Head of caudate nucleus (tissue), 42 donors: Measurements from ENCODE around the gene TNS2.
"Not testable (repeated sequence)": the region's sequence is repeated elsewhere in the genome, so short reads cannot be mapped to it uniquely, and the experiment has no call there.

ENCODE experiments used
- DNase-seq, 42 donors: peaks; one replicate each; pipeline versions ENCODE4 v3.0.0 to v3.0.0-alpha.2; 2020 to 2021; ENCODE audit warnings: mixed read lengths in 7 of 42
- intact Hi-C: fragments of 100-400 bp; cut with DNase I; formaldehyde crosslinking; loops from one replicate; pipeline ENCODE4 v1.15.0; 2022

Gene TNS2, protein sequence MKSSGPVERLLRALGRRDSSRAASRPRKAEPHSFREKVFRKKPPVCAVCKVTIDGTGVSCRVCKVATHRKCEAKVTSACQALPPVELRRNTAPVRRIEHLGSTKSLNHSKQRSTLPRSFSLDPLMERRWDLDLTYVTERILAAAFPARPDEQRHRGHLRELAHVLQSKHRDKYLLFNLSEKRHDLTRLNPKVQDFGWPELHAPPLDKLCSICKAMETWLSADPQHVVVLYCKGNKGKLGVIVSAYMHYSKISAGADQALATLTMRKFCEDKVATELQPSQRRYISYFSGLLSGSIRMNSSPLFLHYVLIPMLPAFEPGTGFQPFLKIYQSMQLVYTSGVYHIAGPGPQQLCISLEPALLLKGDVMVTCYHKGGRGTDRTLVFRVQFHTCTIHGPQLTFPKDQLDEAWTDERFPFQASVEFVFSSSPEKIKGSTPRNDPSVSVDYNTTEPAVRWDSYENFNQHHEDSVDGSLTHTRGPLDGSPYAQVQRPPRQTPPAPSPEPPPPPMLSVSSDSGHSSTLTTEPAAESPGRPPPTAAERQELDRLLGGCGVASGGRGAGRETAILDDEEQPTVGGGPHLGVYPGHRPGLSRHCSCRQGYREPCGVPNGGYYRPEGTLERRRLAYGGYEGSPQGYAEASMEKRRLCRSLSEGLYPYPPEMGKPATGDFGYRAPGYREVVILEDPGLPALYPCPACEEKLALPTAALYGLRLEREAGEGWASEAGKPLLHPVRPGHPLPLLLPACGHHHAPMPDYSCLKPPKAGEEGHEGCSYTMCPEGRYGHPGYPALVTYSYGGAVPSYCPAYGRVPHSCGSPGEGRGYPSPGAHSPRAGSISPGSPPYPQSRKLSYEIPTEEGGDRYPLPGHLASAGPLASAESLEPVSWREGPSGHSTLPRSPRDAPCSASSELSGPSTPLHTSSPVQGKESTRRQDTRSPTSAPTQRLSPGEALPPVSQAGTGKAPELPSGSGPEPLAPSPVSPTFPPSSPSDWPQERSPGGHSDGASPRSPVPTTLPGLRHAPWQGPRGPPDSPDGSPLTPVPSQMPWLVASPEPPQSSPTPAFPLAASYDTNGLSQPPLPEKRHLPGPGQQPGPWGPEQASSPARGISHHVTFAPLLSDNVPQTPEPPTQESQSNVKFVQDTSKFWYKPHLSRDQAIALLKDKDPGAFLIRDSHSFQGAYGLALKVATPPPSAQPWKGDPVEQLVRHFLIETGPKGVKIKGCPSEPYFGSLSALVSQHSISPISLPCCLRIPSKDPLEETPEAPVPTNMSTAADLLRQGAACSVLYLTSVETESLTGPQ (N-terminal part only)

DNA sequence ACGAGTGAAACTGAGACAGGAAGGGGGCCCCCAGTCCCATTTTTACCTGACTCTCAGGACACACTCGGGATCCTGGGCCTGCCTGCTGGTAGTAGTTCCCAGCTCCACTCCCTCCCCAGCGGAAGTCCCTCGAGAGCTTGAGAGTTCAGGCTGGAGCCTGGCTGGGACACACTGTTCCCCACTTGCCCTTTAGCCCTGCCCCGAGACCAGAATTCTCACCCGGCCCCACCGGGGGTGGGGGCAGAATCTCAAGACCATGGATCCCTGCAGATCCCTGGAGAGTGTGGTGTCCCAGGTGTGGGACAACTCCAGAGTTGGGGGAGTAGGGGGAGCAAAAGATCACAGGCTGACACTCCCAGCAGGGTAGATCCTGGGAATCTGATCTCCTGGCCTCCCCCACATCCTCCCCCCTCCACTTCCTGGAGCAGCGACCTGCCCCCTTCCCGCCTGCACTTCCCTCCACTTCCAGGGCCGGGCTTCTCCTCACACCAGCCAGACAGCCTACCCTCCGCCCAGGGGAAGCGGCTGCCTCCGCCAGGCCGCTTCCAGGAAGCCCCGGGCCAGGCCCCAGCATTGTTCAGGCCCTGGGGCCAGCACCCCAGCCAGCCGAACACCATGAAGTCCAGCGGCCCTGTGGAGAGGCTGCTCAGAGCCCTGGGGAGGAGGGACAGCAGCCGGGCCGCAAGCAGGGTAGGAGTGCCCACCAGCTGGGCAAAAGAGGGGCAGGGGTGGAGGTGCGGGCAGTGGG, at the start of gene TNS2:
TNS2 (plus strand) TSS at position 495 of the 748 bp plus-strand sequence; CDS start at position 616, 121 bp downstream.
- DNase-seq = peak in 21 of 42 donors; percentile 20 to 76 (median 47)
- intact Hi-C loops = loop anchor here (5.0 kb wide), 2 partner anchors 42 to 133 kb away; partner anchors contain the start of genes CSAD, EIF4B and ZNF740

DNA sequence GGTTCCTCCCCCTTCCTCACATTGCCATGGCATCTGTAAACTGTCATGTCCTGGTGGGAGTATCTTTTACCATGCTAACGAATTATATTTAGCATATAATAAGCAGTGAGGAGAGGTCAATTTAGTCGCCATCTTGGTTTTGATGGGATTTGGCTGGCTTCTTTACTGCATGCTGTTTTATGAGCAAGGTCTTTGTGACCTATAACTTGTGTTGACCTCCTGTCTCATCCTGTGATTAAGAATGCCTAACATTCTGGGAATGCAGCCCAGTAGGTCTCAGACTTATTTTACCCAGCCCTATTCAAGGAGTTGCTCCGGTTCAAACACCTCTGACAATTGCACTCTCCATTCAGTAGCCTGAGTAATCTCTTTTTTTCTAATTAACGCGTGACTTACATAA, 45.7 kb upstream of the TNS2 start:
- DNase-seq = no peak

DNA sequence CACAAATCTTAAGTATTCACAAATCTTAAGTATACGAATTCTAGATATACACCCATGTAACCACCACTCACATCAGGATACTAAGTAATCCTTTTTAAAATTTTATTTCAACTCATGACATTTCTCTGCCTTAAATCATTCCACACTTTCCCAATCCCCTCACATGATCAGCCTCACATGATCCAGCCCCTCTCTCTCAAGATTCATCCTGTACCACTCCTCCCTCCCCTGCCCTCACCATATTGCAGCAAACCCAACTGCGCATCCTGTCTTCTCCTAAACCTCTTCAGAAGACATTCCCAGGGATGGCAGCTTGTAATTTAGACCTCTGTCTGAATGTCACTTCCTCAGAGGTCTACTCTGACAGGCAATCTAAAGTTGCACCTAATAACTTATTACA, 45.3 kb upstream of the TNS2 start:
- intact Hi-C loops = loop anchor here (10.0 kb wide), 1 partner anchor 970 kb away; no protein-coding TSS in a partner anchor
- no peak for DNase-seq

More for the DNA sequence above, 45.7 kb upstream of the TNS2 start:
- intact Hi-C loops = loop anchor here (10.0 kb wide), 1 partner anchor 969 kb away; no protein-coding TSS in a partner anchor

DNA sequence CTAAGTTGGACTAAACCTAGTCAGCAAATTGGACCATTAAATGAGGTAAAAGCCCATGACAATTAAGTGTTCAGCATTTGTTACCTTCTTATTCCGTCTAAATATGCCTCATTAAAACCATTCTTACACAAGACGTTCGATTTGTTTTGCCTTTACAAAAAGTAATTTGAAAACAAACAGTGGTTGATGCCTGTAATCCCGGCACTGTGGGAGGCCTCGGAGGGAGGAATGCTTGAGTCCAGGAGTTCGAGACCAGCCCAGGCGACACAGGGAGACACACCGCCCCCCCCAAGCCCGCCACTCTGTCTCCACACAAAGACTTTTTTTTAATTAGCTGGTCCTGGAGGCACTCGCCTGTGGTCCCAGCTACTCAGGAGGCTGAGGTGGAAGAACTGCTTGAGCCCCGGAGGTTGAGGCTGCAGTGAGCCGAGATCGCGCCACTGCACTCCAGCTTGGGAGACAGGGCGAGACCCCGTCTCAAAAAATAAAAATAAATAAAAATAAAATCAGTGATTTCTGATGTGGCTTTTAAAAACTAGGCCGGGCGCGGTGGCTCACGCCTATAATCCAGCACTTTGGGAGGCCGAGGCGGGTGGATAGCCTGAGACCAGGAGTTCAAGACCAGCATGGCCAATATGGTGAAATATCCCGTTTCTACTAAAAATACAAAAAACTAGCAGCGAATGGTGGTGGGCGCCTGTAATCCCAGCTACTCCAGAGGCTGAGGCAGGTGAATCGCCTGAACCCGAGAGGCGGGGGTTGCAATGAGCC, 44.5 kb upstream of the TNS2 start:
- peak in 16 of 42 donors; percentile 4 to 47 (median 11) for DNase-seq

DNA sequence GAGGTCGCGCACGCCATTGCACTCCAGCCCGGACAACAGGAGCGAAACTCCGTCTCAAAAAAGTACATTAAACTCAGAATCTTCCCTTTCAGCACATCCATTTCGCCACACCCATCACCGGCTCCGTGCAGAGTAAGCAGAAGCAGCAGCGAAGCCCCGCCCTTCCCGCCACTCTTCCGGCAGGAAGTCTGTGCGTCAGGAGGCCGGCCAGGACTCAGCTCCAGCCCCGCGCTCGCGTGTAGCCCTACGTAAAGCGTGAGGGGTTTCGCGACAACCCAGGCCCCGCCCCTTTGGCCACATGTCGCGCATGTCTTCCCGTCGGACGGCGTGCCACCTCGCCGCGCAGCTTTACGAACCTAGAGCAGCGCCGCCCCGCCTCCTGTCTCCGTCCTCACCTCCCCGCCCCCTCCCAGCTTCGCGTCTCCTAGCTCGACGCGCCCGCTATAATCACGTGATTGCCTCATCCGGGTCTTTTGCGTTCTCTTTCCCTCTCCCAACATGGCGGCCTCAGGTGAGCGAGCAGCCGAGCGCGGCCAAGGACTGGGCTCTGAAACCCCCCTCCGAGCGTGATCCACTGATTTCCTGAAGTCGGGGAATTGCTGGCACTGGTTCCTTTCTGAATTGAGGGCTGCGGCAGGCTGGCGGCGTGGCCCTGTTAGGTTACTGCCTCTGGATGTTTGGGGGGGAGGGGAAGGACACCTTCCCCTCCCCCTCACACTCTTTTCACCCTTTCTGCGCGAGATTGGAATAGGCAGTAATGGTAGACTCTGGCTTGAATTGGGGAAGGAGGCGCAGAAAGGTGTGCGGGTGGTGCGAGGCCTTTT, 43.7 kb upstream of the TNS2 start, which contains the start of gene EIF4B:
EIF4B (plus strand) TSS at position 471 of the 824 bp plus-strand sequence; CDS start at position 499, 28 bp downstream.
- DNase-seq = peak; percentile 98 to 100 (median 100)
- intact Hi-C loops = loop anchor here (5.0 to 10.0 kb wide), 2 partner anchors 41 to 971 kb away; no protein-coding TSS in a partner anchor

More for the DNA sequence above, 44.5 kb upstream of the TNS2 start:
- intact Hi-C loops = loop anchor here (5.0 to 10.0 kb wide), 2 partner anchors 42 to 971 kb away; no protein-coding TSS in a partner anchor

DNA sequence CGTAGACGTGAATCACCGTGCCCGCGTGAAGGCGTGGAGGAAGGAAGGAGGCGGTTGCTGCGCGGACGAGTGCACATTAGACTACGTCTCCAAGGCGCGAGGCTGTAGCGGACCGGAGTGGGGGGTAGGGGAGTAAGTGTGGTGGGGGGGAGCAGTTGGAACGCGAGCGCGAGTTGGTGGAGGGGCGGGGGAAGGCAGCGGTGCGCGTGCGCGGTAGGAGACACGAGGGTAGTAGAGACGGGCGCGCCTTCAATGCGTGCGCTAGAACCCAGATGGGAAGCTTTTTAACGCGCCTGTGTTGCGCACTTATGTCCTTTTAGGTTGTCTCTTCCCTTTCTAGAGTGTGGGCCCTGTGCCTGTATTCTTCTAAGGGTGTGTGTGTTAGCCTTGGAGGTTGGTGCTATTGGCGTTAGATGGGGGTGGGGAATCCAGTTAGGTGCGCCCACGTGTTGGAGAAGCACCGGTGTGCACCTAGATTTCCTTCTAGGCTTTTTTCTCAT, 43.0 kb upstream of the TNS2 start:
- intact Hi-C loops = loop anchor here (5.0 to 10.0 kb wide), 2 partner anchors 40 to 972 kb away; no protein-coding TSS in a partner anchor
- peak; percentile 48 to 91 (median 79) for DNase-seq

DNA sequence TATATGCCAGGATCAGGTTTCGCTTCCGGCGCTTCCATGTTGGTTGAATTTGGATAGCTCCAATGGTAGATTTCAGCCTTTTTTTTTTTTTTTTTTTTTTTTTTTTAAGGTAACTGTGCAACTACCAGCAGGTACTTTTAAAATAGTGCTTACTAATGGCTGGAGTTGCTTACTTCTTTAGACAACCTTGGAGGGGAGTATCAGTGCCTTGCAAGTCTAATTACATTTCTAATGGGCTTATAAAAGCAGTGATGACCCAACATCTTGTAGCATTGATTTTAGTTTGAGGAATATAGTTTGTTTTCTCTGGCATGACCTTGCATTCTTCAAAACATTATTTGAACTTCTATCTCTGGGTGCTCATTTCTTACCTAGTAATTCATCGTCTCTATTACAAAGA, 42.5 kb upstream of the TNS2 start:
- no peak for DNase-seq
- intact Hi-C loops = loop anchor here (5.0 to 10.0 kb wide), 2 partner anchors 40 to 973 kb away; no protein-coding TSS in a partner anchor

DNA sequence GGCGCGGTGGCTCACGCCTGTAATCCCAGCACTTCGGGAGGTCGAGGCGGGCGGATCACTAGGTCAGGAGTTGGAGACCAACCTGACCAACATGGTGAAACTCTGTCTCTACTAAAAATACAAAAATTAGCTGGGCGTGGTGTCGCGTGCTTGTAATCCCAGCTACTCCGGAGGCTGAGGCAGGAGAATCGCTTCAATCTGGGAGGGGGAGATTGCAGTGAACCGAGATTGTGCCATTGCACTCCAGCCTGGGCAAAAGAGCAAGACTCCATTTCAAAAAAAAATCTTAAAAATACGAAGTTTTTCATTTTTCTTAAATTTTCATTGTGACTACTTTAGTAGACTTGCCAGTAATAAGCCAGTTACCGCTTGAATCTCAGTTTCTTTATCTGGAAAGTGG, 41.1 kb upstream of the TNS2 start:
- DNase-seq = not testable (repeated sequence)
- intact Hi-C loops = loop anchor here (5.0 to 10.0 kb wide), 2 partner anchors 39 to 974 kb away; no protein-coding TSS in a partner anchor

DNA sequence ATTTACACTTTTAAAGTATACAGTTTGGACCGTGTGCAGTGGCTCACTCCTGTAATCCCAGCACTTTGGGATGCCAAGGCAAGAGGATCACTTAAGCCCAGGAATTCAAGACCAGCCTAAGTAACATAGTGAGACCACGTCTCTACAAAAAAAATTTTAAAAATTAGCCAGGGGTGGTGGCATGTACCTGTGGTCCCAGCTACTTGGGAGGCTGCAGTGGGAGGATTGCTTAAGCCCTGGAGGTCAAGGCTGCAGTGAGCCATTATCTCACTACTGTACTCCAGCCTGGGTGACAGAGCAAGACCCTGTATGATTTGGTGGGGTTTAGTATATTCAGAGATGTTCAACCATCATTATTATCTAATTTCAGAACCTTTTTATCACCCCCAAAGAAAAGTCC, 38.9 kb upstream of the TNS2 start:
- no peak for DNase-seq
- intact Hi-C loops = no loop called here

DNA sequence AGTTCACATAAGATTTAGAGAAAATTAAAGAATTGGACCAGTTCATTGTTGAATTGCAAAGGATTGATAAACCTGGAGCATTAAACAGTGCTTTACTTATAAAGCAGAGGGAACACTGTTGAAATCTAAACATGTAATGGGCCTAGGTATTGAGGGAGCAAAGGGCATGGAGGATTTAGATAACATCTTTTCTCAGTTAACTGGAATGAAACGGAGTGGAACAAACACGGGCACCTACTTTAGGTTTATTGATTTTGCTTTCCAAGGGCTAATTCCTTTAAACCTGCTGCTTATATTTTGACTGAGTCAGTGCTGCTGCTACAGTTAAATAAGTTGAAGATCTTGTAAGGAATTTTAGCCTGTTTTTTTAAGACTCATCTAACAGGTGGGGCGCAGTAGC, 38.0 kb upstream of the TNS2 start:
- no peak for DNase-seq
- intact Hi-C loops = no loop called here

DNA sequence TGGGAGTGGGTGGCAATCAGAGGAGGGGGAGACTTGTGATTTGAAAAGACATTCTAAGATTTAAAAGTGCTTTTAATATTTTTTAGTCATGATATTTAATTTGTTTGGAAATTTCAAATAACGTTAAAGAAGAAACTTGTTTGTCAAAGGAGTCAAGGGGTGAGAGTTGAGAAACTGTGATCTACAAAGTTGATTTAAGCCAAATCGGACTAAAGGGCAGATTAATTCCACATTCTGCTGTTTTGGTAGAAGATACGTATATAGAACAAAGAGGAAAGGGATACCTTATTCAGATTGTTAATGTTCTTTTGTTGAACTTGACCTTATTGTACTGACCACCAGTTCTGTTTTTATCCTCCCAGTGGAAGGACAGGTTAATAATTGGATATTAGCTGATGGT, 36.9 kb upstream of the TNS2 start:
- DNase-seq = no peak
- intact Hi-C loops = no loop called here

DNA sequence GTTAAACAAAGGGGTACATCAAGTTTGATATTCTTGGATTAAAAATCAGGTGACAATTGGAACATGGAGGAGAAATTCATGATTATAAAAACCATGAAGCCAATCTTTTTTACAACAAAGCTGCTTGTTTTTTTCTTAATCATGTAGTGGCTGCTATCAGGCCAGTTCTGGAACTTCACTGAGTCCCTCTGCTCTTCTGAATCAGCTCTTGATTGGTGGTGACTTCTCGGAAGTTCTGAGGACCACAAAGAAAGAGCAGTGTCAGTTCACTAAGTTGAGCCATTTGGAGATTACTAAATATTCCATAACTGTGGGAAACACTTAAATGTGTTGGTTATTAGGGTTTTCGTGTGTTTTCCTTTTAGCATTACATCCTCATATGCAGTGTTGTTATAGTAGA, 35.2 kb upstream of the TNS2 start:
- intact Hi-C loops = no loop called here
- no peak for DNase-seq

DNA sequence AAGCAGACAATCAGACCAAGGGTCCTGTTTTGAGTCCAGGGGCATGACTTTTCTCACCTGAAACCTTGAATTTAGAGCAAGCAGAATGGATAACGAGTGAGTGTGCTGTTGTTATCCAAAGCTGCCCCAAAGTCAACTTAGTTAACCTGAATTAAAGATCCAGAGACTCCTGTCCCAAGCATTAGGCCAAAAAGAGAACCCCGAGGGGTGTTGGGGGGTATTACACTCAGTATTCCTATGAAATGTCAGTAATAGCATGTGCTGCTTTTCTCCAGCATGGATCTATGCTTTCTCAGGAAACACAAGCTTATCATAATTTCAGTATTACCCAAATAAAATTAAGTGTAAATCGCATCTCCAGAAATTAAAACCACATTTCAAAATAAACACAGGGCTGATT, 24.6 kb upstream of the TNS2 start:
- intact Hi-C loops = no loop called here
- DNase-seq = no peak

DNA sequence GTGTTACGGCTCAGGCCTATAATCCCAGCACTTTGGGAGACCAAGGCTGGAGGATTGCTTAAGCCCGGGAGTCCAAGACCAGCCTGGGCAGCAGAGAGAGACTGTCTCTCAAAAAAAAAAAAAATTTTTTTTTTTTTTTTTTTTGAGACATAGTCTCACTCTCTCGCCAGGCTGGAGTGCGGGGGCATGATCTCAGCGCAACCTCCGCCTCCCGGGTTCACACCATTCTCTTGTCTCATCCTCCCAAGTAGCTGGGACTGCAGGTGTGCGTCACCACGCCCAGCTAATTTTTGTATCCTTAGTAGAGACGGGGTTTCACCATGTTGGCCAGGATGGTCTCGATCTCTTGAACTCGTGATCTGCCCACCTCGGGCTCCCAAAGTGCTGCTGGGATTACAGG, 22.9 kb upstream of the TNS2 start:
- DNase-seq, intact Hi-C loops: not testable (repeated sequence)

DNA sequence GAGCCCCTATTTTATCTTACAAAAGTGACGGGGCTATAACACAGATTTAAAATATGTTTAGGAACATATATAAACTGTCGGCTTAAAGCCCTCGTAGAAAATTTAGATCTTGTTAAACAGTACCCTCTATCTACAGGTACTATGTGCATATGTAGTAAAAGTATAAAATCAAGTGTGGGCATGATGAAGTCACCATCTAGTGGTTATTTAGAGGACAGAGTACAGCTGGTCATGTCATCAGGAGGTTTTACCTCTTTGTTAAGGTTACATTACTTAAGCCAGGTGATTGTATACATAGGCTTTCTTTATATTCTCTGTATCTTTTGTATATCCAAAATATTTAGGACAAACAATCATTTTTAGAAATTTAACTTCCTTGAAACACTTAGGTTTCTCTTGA, 18.2 kb upstream of the TNS2 start:
- intact Hi-C loops = no loop called here
- no peak for DNase-seq

DNA sequence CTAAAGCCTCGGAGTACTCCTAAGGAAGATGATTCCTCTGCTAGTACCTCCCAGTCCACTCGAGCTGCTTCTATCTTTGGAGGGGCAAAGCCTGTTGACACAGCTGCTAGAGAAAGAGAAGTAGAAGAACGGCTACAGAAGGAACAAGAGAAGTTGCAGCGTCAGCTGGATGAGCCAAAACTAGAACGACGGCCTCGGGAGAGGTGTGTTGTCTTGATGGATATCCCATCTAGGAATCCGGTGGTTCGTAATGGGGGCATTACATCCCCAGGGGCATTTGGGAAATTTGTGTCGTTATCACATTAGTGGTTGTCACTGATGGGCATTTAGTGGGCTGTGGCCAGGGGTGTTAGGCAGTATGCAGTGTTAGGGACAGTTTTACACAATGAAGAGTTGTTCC, 16.0 kb upstream of the TNS2 start:
- intact Hi-C loops = not testable (repeated sequence)
- DNase-seq = peak in 1 of 42 donors; percentile 27
